ENCODE data around the gene KIZ. TPM values are rescaled to one million over a fixed set of nuclear protein-coding genes. Genes with fewer than 3 reads are reported as not detected.

KIZ gene
- total and polyA plus RNA-seq, 2 experiments from 2014 or later: 58.3 to 63.6 TPM

- H2AFZ ChIP-seq: no peak overlapping the region
- H3K4me3 ChIP-seq: no peak overlapping the region
- H3K27me3 Mint-ChIP-seq (ENCODE audit: insufficient read depth, low read depth, poor library complexity): no peaks in the 10 kb centered on the region
- no peaks in the 10 kb centered on the region for H3K36me3 ChIP-seq (ENCODE audit: insufficient read depth)
- no peaks in the 10 kb centered on the region for H4K20me1 ChIP-seq (replicated peaks; ENCODE audit: insufficient read depth)
- peaks cover 59% of the 10 kb centered on the region for H3K4me1 ChIP-seq (ENCODE audit: insufficient read depth)
- no peaks in the 10 kb centered on the region for H3K79me2 ChIP-seq (replicated peaks; ENCODE audit: insufficient read depth)
- H3K27ac ChIP-seq (ENCODE audit: low read depth): no peak overlapping the region
- H3K4me2 ChIP-seq: peak overlapping the region; percentile 72
- H3K9me3 Mint-ChIP-seq: no peaks in the 10 kb centered on the region; the same call in 2 of the 3 replicates
- TF ChIP-seq EZH2 (IDR thresholded peaks at IDR 0.05; ENCODE audit: low read depth, unreplicated experiment) (no peak), REST (IDR thresholded peaks at IDR 0.05; ENCODE audit: unreplicated experiment) (no peak), ZNF114 (CRISPR knock-in tag; IDR thresholded peaks at IDR 0.05) (no peak), ZNF462 (CRISPR knock-in tag; IDR thresholded peaks at IDR 0.05) (no peak), CREB1 (CRISPR knock-in tag; IDR thresholded peaks at IDR 0.05; ENCODE audit: low read depth) (no peak), ZNF331 (CRISPR knock-in tag; IDR thresholded peaks at IDR 0.05; ENCODE audit: low read depth) (no peak), JUNB (IDR thresholded peaks at IDR 0.05; ENCODE audit: unreplicated experiment) (no peak), ETS1 (IDR thresholded peaks at IDR 0.05) (no peak), CTCF (conservative IDR thresholded peaks at IDR 0.05; ENCODE audit: low read depth in 2 of 2) (no peak), STAT1 (IDR thresholded peaks at IDR 0.05; ENCODE audit: unreplicated experiment) (no peak), POLR2AphosphoS5 (IDR thresholded peaks at IDR 0.05; ENCODE audit: low read depth) (no peak), EZH2phosphoT487 (IDR thresholded peaks at IDR 0.05; ENCODE audit: unreplicated experiment) (no peak), NANOG (IDR thresholded peaks at IDR 0.05; ENCODE audit: borderline replicate concordance) (no peak)
- peaks cover 55% of the 10 kb centered on the region for H3K4me1 Mint-ChIP-seq
- no peaks in the 10 kb centered on the region for H3K36me3 Mint-ChIP-seq (ENCODE audit: low read depth)
- H3K27ac Mint-ChIP-seq: peak overlapping the region; percentile 51; the same call in 1 of the 2 replicates
- H3K27me3 ChIP-seq (ENCODE audit: insufficient read depth): no peaks in the 10 kb centered on the region
- 0 out of 3 replicates have a peak overlapping the region, but pooled peaks have one; percentile 6 for H3K4me3 Mint-ChIP-seq
- H3K9me2 ChIP-seq (ENCODE audit: insufficient read depth): peaks cover 14% of the 10 kb centered on the region; the same call in 1 of the 2 replicates
- H3F3A ChIP-seq (replicated peaks; ENCODE audit: low read depth): no peaks in the 10 kb centered on the region
- DNase-seq (ENCODE audit: low spot score): no peak
- ATAC-seq: no peak
These were observed 36.5 kb upstream of the KIZ start for GRCh38 chr20:21089391-21089790.

Data from GM23338 (cell line).